Lower leg skin (tissue), 3 donors: ENCODE measurements around the gene ERI3.

Source experiments
- CTCF ChIP-seq, 3 donors: fragments of 450-650 bp; IDR thresholded peaks; one replicate each; pipeline ENCODE4 v1.5.1; 2016; ENCODE audit warnings: antibody characterized with exemption in 3 of 3, mild to moderate bottlenecking in 3 of 3, moderate library complexity in 2 of 3
- POLR2A ChIP-seq, 2 donors: fragments of 450-650 bp; IDR thresholded peaks; one replicate each; pipeline ENCODE4 v1.6.1; 2016 to 2017; ENCODE audit warnings: antibody characterized with exemption in 2 of 2, mild to moderate bottlenecking in 1 of 2, moderate library complexity in 1 of 2

- TF ChIP-seq POLR2A (IDR thresholded peaks at IDR 0.05), result no peak
- TF ChIP-seq CTCF (IDR thresholded peaks at IDR 0.05), result no peak
These were observed 46.5 kb upstream of the ERI3 start for GRCh38 chr1:44401256-44402228.
